HG03108 (cell line): ENCODE results near the gene METTL2B.
"Not testable (repeated sequence)": the region's sequence is repeated elsewhere in the genome, so short reads cannot be mapped to it uniquely, and the experiment has no call there.

Source experiments
- ATAC-seq: cut with Tn5 transposase; IDR thresholded peaks from one replicate; pipeline ENCODE4 v1.9.1; 2021; ENCODE audit warnings: moderate library complexity; ENCODE audit not compliant: unreplicated experiment

Gene METTL2B

GRCh38 chr7:128523226-128523931, 46.8 kb downstream of the METTL2B start:
- ATAC-seq: not testable (repeated sequence)

- not testable (repeated sequence) for ATAC-seq
Measured at GRCh38 chr7:128523932-128524524, 47.5 kb downstream of the METTL2B start.

- not testable (repeated sequence) for ATAC-seq
Measured at GRCh38 chr7:128525584-128525983, 49.0 kb downstream of the METTL2B start.

- ATAC-seq: not testable (repeated sequence)
Measured at GRCh38 chr7:128526062-128526466, 49.5 kb downstream of the METTL2B start.

- not testable (repeated sequence) for ATAC-seq
Measured at GRCh38 chr7:128529191-128529590, 52.6 kb downstream of the METTL2B start.

- ATAC-seq: peak; percentile 14
Measured at GRCh38 chr7:128530121-128530854, 53.7 kb downstream of the METTL2B start.

- no peak for ATAC-seq
Measured at GRCh38 chr7:128530855-128531104, 54.2 kb downstream of the METTL2B start.

- peak; percentile 70 for ATAC-seq
Measured at GRCh38 chr7:128531105-128531954, 54.8 kb downstream of the METTL2B start.

GRCh38 chr7:128531955-128532478, 55.5 kb downstream of the METTL2B start:
- peak; percentile 16 for ATAC-seq

- not testable (repeated sequence) for ATAC-seq
Measured at GRCh38 chr7:128532956-128533355, 56.4 kb downstream of the METTL2B start.

- not testable (repeated sequence) for ATAC-seq
Measured at GRCh38 chr7:128537410-128537809, 60.9 kb downstream of the METTL2B start.

- not testable (repeated sequence) for ATAC-seq
Measured at GRCh38 chr7:128542530-128542929, 66.0 kb downstream of the METTL2B start.

GRCh38 chr7:128543300-128543699, 66.8 kb downstream of the METTL2B start:
- not testable (repeated sequence) for ATAC-seq

GRCh38 chr7:128546319-128546851, 69.8 kb downstream of the METTL2B start:
- not testable (repeated sequence) for ATAC-seq

GRCh38 chr7:128550920-128551319, 74.4 kb downstream of the METTL2B start:
- ATAC-seq: no peak

GRCh38 chr7:128554394-128554793, 77.8 kb downstream of the METTL2B start:
- not testable (repeated sequence) for ATAC-seq
